ENCODE measurements around the gene PACS1.

GRCh38 chr11:66123902-66124301, 53.8 kb downstream of the PACS1 start:
- TF ChIP-seq CTCF (IDR thresholded peaks at IDR 0.05; ENCODE audit: low read depth, low read length): no peak
- TF ChIP-seq EZH2phosphoT487 (IDR thresholded peaks at IDR 0.05; ENCODE audit: low read depth): no peak
